Measurements from ENCODE around the gene WIZ. TPM values are rescaled to one million over a fixed set of nuclear protein-coding genes. Genes with fewer than 3 reads are reported as not detected.
"Not testable (repeated sequence)": the region's sequence is repeated elsewhere in the genome, so short reads cannot be mapped to it uniquely, and the experiment has no call there.

WIZ gene
- total RNA-seq, 1 experiment from 2014 or later: 31.9 TPM

GRCh38 chr19:15417699-15418098, 32.1 kb downstream of the WIZ start:
- no peaks in the 10 kb centered on the region for H3K9me3 Mint-ChIP-seq (ENCODE audit: low read depth, unreplicated experiment)
- H3K27ac Mint-ChIP-seq (ENCODE audit: unreplicated experiment): peak overlapping the region; percentile 96
- H3K4me3 Mint-ChIP-seq (ENCODE audit: low read depth, unreplicated experiment): peak overlapping the region; percentile 97
- CTCF ChIA-PET: no interaction called here
- TF ChIP-seq CTCF (IDR thresholded peaks at IDR 0.05; ENCODE audit: unreplicated experiment): no peak
- no peak for DNase-seq
- intact Hi-C loops (cut with micrococcal nuclease; ENCODE audit: unreplicated experiment): loop anchor here (2.0 kb wide), 1 partner anchor 39 kb away; the partner anchor contains the start of gene AKAP8
- peaks cover 26% of the 10 kb centered on the region for H3K36me3 Mint-ChIP-seq (ENCODE audit: insufficient read depth, unreplicated experiment)
- H3K27me3 Mint-ChIP-seq (ENCODE audit: unreplicated experiment): no peaks in the 10 kb centered on the region
- no TSS peak for BruUV-seq (replicated peaks)
- peaks cover 14% of the 10 kb centered on the region for H3K4me1 Mint-ChIP-seq (ENCODE audit: low read depth, unreplicated experiment)

GRCh38 chr19:15412832-15413231, 36.9 kb downstream of the WIZ start:
- Mint-ChIP-seq H3K9me3 (ENCODE audit: low read depth, unreplicated experiment) (no peaks in the 10 kb centered on the region), H3K4me1 (ENCODE audit: low read depth, unreplicated experiment) (peaks cover 7% of the 10 kb centered on the region), H3K27me3 (ENCODE audit: unreplicated experiment) (no peaks in the 10 kb centered on the region), H3K27ac (ENCODE audit: unreplicated experiment) (no peak overlapping the region), H3K36me3 (ENCODE audit: insufficient read depth, unreplicated experiment) (peaks cover 15% of the 10 kb centered on the region), H3K4me3 (ENCODE audit: low read depth, unreplicated experiment) (no peak overlapping the region)
- CTCF ChIA-PET: no interaction called here
- no peak for TF ChIP-seq CTCF (IDR thresholded peaks at IDR 0.05; ENCODE audit: unreplicated experiment)
- no TSS peak for BruUV-seq (replicated peaks)
- DNase-seq: no peak
- intact Hi-C loops (cut with micrococcal nuclease; ENCODE audit: unreplicated experiment): no loop called here

- H3K4me1 Mint-ChIP-seq (ENCODE audit: low read depth, unreplicated experiment); DNase-seq; BruUV-seq (replicated peaks); H3K27me3 Mint-ChIP-seq (ENCODE audit: unreplicated experiment); CTCF ChIA-PET; H3K9me3 Mint-ChIP-seq (ENCODE audit: low read depth, unreplicated experiment); intact Hi-C loops (cut with micrococcal nuclease; ENCODE audit: unreplicated experiment); H3K27ac Mint-ChIP-seq (ENCODE audit: unreplicated experiment); H3K4me3 Mint-ChIP-seq (ENCODE audit: low read depth, unreplicated experiment): not testable (repeated sequence)
- peaks cover 17% of the 10 kb centered on the region for H3K36me3 Mint-ChIP-seq (ENCODE audit: insufficient read depth, unreplicated experiment)
These were observed 38.4 kb downstream of the WIZ start for GRCh38 chr19:15411351-15411750.

GRCh38 chr19:15404780-15405211, 45.0 kb downstream of the WIZ start:
- intact Hi-C loops (cut with micrococcal nuclease; ENCODE audit: unreplicated experiment): no loop called here
- Mint-ChIP-seq H3K27ac (ENCODE audit: unreplicated experiment) (no peak overlapping the region), H3K27me3 (ENCODE audit: unreplicated experiment) (no peaks in the 10 kb centered on the region), H3K4me1 (ENCODE audit: low read depth, unreplicated experiment) (peaks cover 16% of the 10 kb centered on the region), H3K9me3 (ENCODE audit: low read depth, unreplicated experiment) (no peaks in the 10 kb centered on the region), H3K4me3 (ENCODE audit: low read depth, unreplicated experiment) (no peak overlapping the region), H3K36me3 (ENCODE audit: insufficient read depth, unreplicated experiment) (peaks cover 36% of the 10 kb centered on the region)
- BruUV-seq (replicated peaks): no TSS peak
- no peak for DNase-seq
- TF ChIP-seq CTCF (IDR thresholded peaks at IDR 0.05; ENCODE audit: unreplicated experiment): no peak
- CTCF ChIA-PET: no interaction called here

- no TSS peak for BruUV-seq (replicated peaks)
- H3K4me3 Mint-ChIP-seq (ENCODE audit: low read depth, unreplicated experiment): no peak overlapping the region
- DNase-seq: no peak
- CTCF ChIA-PET: no interaction called here
- peaks cover 16% of the 10 kb centered on the region for H3K4me1 Mint-ChIP-seq (ENCODE audit: low read depth, unreplicated experiment)
- H3K36me3 Mint-ChIP-seq (ENCODE audit: insufficient read depth, unreplicated experiment): peaks cover 42% of the 10 kb centered on the region
- TF ChIP-seq CTCF (IDR thresholded peaks at IDR 0.05; ENCODE audit: unreplicated experiment): no peak
- no peak overlapping the region for H3K27ac Mint-ChIP-seq (ENCODE audit: unreplicated experiment)
- intact Hi-C loops (cut with micrococcal nuclease; ENCODE audit: unreplicated experiment): no loop called here
- no peaks in the 10 kb centered on the region for H3K9me3 Mint-ChIP-seq (ENCODE audit: low read depth, unreplicated experiment)
- H3K27me3 Mint-ChIP-seq (ENCODE audit: unreplicated experiment): no peaks in the 10 kb centered on the region
These were observed 45.5 kb downstream of the WIZ start for GRCh38 chr19:15404097-15404779.
